Right ventricle myocardium superior (tissue), 1 donor: ENCODE data around the gene INO80C. TPM values are rescaled to one million over a fixed set of nuclear protein-coding genes. Genes with fewer than 3 reads are reported as not detected.

Experiments
- total RNA-seq: library from RNA; stranded (reverse); fragmentation: NEBNext Ultra II Directional; extraction: Animal tissue kit (Norgen Biotek cat#: 25700); gene quantifications from one replicate; pipeline ENCODE4 v1.2.1, GENCODE V29; 2021
- donor health status: DM: no; HTN: yes; CAD: no; lungs with severe emphysema.

INO80C gene
- total RNA-seq, 1 donor from 2014 or later, result 23.1 TPM

Other genes starting within 250 kb of the INO80C start
- 12.0 TPM for gene ZSCAN30, start 207.7 kb downstream of the INO80C start, total RNA-seq
- gene ZNF24, start 153.5 kb downstream of the INO80C start, total RNA-seq, result 44.4 TPM
- 0.48 TPM for gene ZNF396, start 120.6 kb downstream of the INO80C start, total RNA-seq
- 48.0 TPM for gene GALNT1, start 83.8 kb upstream of the INO80C start, total RNA-seq